Trophoblast cell (in vitro differentiated cells and primary cell): ENCODE data around the gene FCMR.

Experiments
- DNase-seq, 2 donors: peaks; one replicate each; pipeline ENCODE4 v3.0.0-alpha.2; 2016
- H2AFZ ChIP-seq: 2 replicates; pipeline ENCODE4 v1.6.1; 2013; ENCODE audit warnings: low read length, moderate library complexity, mild to moderate bottlenecking; ENCODE audit not compliant: insufficient read depth, poor library complexity
- H2AK5ac ChIP-seq: 2 replicates; pipeline ENCODE4 v1.6.1; 2013; ENCODE audit warnings: mild to moderate bottlenecking, low read length
- H2BK120ac ChIP-seq: 2 replicates; pipeline ENCODE4 v1.6.1; 2013; ENCODE audit warnings: low read length, mild to moderate bottlenecking, moderate library complexity; ENCODE audit not compliant: insufficient read depth, poor library complexity
- H2BK12ac ChIP-seq: 2 replicates; pipeline ENCODE4 v1.6.1; 2013; ENCODE audit warnings: mild to moderate bottlenecking, low read length, moderate library complexity
- H2BK5ac ChIP-seq: 2 replicates; pipeline ENCODE4 v1.6.1; 2013; ENCODE audit warnings: low read length, low read depth, moderate library complexity, mild to moderate bottlenecking; ENCODE audit not compliant: poor library complexity
- H3K14ac ChIP-seq: 2 replicates; pipeline ENCODE4 v1.6.1; 2013; ENCODE audit warnings: mild to moderate bottlenecking, low read length
- H3K18ac ChIP-seq: 2 replicates; pipeline ENCODE4 v1.6.1; 2013; ENCODE audit warnings: mild to moderate bottlenecking, low read length
- H3K23ac ChIP-seq: 2 replicates; pipeline ENCODE4 v1.6.1; 2013; ENCODE audit warnings: low read length
- H3K27ac ChIP-seq: 2 replicates; pipeline ENCODE4 v1.5.1; 2013; ENCODE audit warnings: low read depth, mild to moderate bottlenecking, inconsistent platforms, low read length, moderate library complexity
- H3K27me3 ChIP-seq: 2 replicates; pipeline ENCODE4 v1.6.1; 2013; ENCODE audit warnings: inconsistent platforms, mild to moderate bottlenecking, low read length, moderate library complexity; ENCODE audit not compliant: insufficient read depth
- H3K36me3 ChIP-seq, 2 experiments: 1 replicate in 1 of 2; 2 replicates in 1 of 2; pipeline ENCODE4 v1.6.1; 2013; ENCODE audit warnings: low read length in 2 of 2, mild to moderate bottlenecking in 2 of 2, moderate library complexity in 1 of 2; ENCODE audit not compliant: insufficient read depth in 2 of 2, control insufficient read depth in 1 of 2
- H3K4ac ChIP-seq: 2 replicates; pipeline ENCODE4 v1.6.1; 2013; ENCODE audit warnings: low read depth, mild to moderate bottlenecking, low read length, moderate library complexity
- H3K4me1 ChIP-seq, 2 experiments: 1 replicate in 1 of 2; 2 replicates in 1 of 2; pipeline ENCODE4 v1.6.1; 2013; ENCODE audit warnings: low read length in 2 of 2, mild to moderate bottlenecking in 2 of 2, moderate library complexity in 1 of 2; ENCODE audit not compliant: insufficient read depth in 2 of 2, control insufficient read depth in 1 of 2
- H3K4me2 ChIP-seq: 2 replicates; pipeline ENCODE4 v1.6.1; 2013; ENCODE audit warnings: inconsistent platforms, mild to moderate bottlenecking, low read length, moderate library complexity
- H3K4me3 ChIP-seq: 2 replicates; pipeline ENCODE4 v1.5.1; 2013; ENCODE audit warnings: mild to moderate bottlenecking, low read depth, low read length, inconsistent platforms
- H3K79me1 ChIP-seq: one replicate; pipeline ENCODE4 v1.6.1; 2013; ENCODE audit warnings: low read length
- H3K79me2 ChIP-seq: 2 replicates; pipeline ENCODE4 v1.6.1; 2013; ENCODE audit warnings: low read length, mild to moderate bottlenecking; ENCODE audit not compliant: control insufficient read depth, insufficient read depth, poor library complexity
- H3K9ac ChIP-seq: 2 replicates; pipeline ENCODE4 v1.6.1; 2013; ENCODE audit warnings: mild to moderate bottlenecking, low read length
- H3K9me3 ChIP-seq: 2 replicates; pipeline ENCODE4 v1.6.1; 2013; ENCODE audit warnings: low read depth, mild to moderate bottlenecking, control low read depth, inconsistent platforms, low read length; ENCODE audit not compliant: insufficient read depth
- H4K12ac ChIP-seq: 2 replicates; pipeline ENCODE4 v1.6.1; 2013; ENCODE audit warnings: low read depth, mild to moderate bottlenecking, low read length, moderate library complexity
- H4K8ac ChIP-seq: 2 replicates; pipeline ENCODE4 v1.6.1; 2013; ENCODE audit warnings: low read depth, mild to moderate bottlenecking, low read length, moderate library complexity
- H4K91ac ChIP-seq: one replicate; pipeline ENCODE4 v1.6.1; 2013; ENCODE audit warnings: low read depth, mild to moderate bottlenecking, low read length, moderate library complexity
- WGBS: extraction: QIAGEN DNeasy Blood & Tissue Kit; methylation state at CpG from one replicate; pipeline ENCODE4 v1.1.7; 2013; ENCODE audit warnings: missing lambda C conversion rate; ENCODE audit not compliant: insufficient read length, insufficient coverage; ENCODE audit errors: extremely low coverage; 5-methylcytosine and 5-hydroxymethylcytosine counted together

Gene FCMR

GRCh38 chr1:206923009-206923960 lies 1.5 kb upstream of the FCMR start:
- no peak overlapping the region for H4K12ac ChIP-seq
- H3K14ac ChIP-seq: no peak overlapping the region
- no peak overlapping the region for H4K8ac ChIP-seq
- no peak overlapping the region for H2AK5ac ChIP-seq
- H3K79me2 ChIP-seq: no peaks in the 10 kb centered on the region
- H3K4me2 ChIP-seq: no peak overlapping the region
- H2BK12ac ChIP-seq: no peak overlapping the region
- no peaks in the 10 kb centered on the region for H3K4me1 ChIP-seq
- WGBS: 100% methylated on average over 4 of the region's 12 CpGs
- no peak overlapping the region for H3K9ac ChIP-seq
- no peaks in the 10 kb centered on the region for H3K36me3 ChIP-seq
- no peak overlapping the region for H2BK120ac ChIP-seq
- H3K4ac ChIP-seq: no peak overlapping the region
- DNase-seq: no peak
- no peak overlapping the region for H4K91ac ChIP-seq
- H3K9me3 ChIP-seq: peaks cover 10% of the 10 kb centered on the region
- H3K79me1 ChIP-seq: no peaks in the 10 kb centered on the region
- no peak overlapping the region for H3K18ac ChIP-seq
- H3K27ac ChIP-seq: no peak overlapping the region
- H2BK5ac ChIP-seq: no peak overlapping the region
- H3K27me3 ChIP-seq: no peaks in the 10 kb centered on the region
- H3K23ac ChIP-seq: no peak overlapping the region
- no peak overlapping the region for H3K4me3 ChIP-seq
- no peak overlapping the region for H2AFZ ChIP-seq

GRCh38 chr1:206922524-206922923 lies 783 bp upstream of the FCMR start:
- Histone ChIP-seq H4K12ac (no peak overlapping the region), H2BK5ac (no peak overlapping the region), H3K36me3 (no peaks in the 10 kb centered on the region), H3K4me2 (no peak overlapping the region), H3K4me3 (no peak overlapping the region), H4K91ac (no peak overlapping the region), H3K9me3 (peaks cover 10% of the 10 kb centered on the region), H3K27ac (no peak overlapping the region), H3K27me3 (no peaks in the 10 kb centered on the region), H2BK12ac (no peak overlapping the region), H2AFZ (no peak overlapping the region), H4K8ac (no peak overlapping the region), H3K18ac (no peak overlapping the region), H3K79me1 (no peaks in the 10 kb centered on the region), H3K14ac (no peak overlapping the region), H3K4me1 (no peaks in the 10 kb centered on the region), H3K9ac (no peak overlapping the region), H2BK120ac (no peak overlapping the region), H2AK5ac (no peak overlapping the region), H3K4ac (no peak overlapping the region), H3K79me2 (no peaks in the 10 kb centered on the region), H3K23ac (no peak overlapping the region)
- DNase-seq: no peak
- no CpG with 5 or more reads among the region's 1 CpG for WGBS

GRCh38 chr1:206918076-206918475 lies 3.7 kb downstream of the FCMR start:
- no peak overlapping the region for H3K18ac ChIP-seq
- no peak overlapping the region for H3K23ac ChIP-seq
- H4K91ac ChIP-seq: no peak overlapping the region
- H3K4ac ChIP-seq: no peak overlapping the region
- no peak for DNase-seq
- H3K36me3 ChIP-seq: no peaks in the 10 kb centered on the region
- no peak overlapping the region for H3K14ac ChIP-seq
- H2BK12ac ChIP-seq: no peak overlapping the region
- H2AFZ ChIP-seq: no peak overlapping the region
- H3K9ac ChIP-seq: no peak overlapping the region
- no peak overlapping the region for H3K27ac ChIP-seq
- no peaks in the 10 kb centered on the region for H3K79me1 ChIP-seq
- no peak overlapping the region for H3K4me3 ChIP-seq
- WGBS: no CpG with 5 or more reads among the region's 3 CpGs
- no peak overlapping the region for H2BK5ac ChIP-seq
- no peak overlapping the region for H3K4me2 ChIP-seq
- no peak overlapping the region for H2AK5ac ChIP-seq
- H4K8ac ChIP-seq: no peak overlapping the region
- H3K79me2 ChIP-seq: no peaks in the 10 kb centered on the region
- H2BK120ac ChIP-seq: no peak overlapping the region
- H3K27me3 ChIP-seq: no peaks in the 10 kb centered on the region
- no peaks in the 10 kb centered on the region for H3K4me1 ChIP-seq
- H3K9me3 ChIP-seq: peaks cover 1% of the 10 kb centered on the region
- no peak overlapping the region for H4K12ac ChIP-seq

GRCh38 chr1:206916000-206916709 lies 5.6 kb downstream of the FCMR start:
- H4K91ac ChIP-seq: no peak overlapping the region
- no peak overlapping the region for H2BK120ac ChIP-seq
- H3K36me3 ChIP-seq: no peaks in the 10 kb centered on the region
- no peak overlapping the region for H3K18ac ChIP-seq
- no peaks in the 10 kb centered on the region for H3K9me3 ChIP-seq
- no peak overlapping the region for H2BK12ac ChIP-seq
- no peak overlapping the region for H3K4me2 ChIP-seq
- H3K9ac ChIP-seq: no peak overlapping the region
- H3K4ac ChIP-seq: no peak overlapping the region
- no peak overlapping the region for H3K27ac ChIP-seq
- no peak overlapping the region for H2BK5ac ChIP-seq
- no peak overlapping the region for H4K12ac ChIP-seq
- no peak for DNase-seq
- no CpG with 5 or more reads among the region's 8 CpGs for WGBS
- H3K79me2 ChIP-seq: no peaks in the 10 kb centered on the region
- H3K4me3 ChIP-seq: no peak overlapping the region
- H2AK5ac ChIP-seq: no peak overlapping the region
- no peak overlapping the region for H4K8ac ChIP-seq
- H2AFZ ChIP-seq: no peak overlapping the region
- H3K14ac ChIP-seq: no peak overlapping the region
- no peaks in the 10 kb centered on the region for H3K27me3 ChIP-seq
- no peaks in the 10 kb centered on the region for H3K4me1 ChIP-seq
- H3K79me1 ChIP-seq: no peaks in the 10 kb centered on the region
- no peak overlapping the region for H3K23ac ChIP-seq
